Left hindlimb (tissue), 1 donor: ENCODE measurements around the gene SPSB1.

Experiments used
- DNase-seq: peaks from one replicate; pipeline ENCODE4 v3.0.0-alpha.2; 2018

Gene SPSB1

GRCh38 chr1:9302745-9303524 is 10.2 kb downstream of the SPSB1 start:
- DNase-seq = no peak

DNA sequence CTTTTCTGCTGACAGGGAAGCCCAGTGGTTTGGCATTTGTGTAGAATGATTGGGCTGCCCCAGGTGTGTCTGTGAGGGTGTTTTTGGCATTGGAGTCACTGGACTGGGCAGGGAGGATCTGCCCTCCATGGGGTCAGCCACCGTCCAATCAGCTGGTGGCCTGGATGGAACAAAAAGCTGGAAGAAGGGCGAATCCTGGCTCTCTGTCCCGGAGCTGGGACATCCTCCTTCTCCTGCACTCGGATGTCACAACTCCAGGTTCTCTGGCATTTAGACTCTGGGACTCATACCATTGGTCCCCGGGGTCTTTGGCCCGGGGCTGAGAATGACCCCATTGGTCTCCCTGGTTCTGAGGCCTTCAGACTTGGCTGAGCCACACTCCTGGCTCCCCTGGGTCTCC is 11.2 kb downstream of the SPSB1 start:
- no peak for DNase-seq

DNA sequence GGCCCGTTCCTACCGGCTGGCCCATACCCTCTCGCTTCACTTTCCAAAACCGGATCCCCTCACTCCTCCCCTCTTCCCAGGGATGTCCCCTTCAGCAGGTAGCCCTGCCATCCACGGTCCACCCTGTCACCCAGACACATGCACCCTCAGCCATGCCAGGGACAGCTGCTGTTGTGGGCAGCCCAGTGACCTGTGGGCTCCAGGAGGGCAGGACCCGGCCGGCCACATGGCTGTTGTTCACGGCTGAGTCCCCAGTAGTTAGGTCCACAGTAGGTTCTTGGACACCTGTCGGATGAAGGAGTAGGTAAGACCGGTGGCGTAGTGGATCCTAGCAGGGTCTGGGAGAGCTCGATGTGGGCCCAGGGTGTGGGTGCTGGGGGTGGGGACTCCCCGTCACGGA is 12.5 kb downstream of the SPSB1 start:
- DNase-seq = no peak

- DNase-seq = no peak
Measured at GRCh38 chr1:9306006-9306405, 13.3 kb downstream of the SPSB1 start.

DNA sequence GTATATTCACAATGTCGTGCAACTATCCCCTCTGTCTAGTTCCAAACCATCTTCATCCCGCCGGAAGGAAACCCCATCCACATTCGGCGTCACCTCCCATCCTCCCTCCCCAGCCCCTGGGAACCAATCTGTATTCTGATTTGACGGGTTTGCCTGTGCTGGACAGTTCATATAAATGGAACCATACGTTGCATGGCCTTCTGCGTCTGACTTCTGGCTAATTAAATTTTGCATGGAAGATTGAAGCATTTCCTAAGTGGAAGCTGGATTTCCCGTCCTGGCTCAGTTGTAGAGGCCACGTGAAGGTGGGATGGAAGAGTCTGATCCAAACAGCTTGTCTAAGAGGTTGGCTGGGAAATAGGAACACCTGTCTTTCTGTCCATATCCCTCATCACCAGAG is 14.6 kb downstream of the SPSB1 start:
- DNase-seq = no peak

DNA sequence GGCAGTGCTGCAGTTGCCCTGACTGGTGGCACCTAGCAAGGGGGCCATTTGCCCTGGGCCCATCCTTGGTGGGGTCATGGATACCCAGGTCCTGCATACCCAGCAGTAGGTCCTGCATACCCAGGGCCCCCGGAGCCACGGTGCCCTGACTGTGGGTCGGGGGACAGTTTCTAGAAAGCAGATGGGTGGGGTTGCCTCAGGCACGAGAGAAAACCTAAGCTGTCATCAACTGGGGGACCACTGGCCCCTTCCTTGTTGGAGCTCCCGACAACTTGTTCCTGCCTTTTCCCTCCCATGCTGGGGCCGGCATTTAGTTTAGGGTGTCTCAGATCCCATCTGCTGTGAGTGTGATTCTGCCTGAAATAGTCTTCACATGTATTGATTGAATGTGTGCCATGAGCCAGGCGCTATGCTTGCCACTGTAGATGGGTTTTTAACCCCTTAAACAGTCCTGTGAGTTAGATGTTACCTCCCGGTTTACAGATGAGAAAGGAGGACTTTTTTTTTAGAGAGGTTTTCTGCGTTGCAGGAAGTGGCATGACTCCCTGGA is 15.6 kb downstream of the SPSB1 start:
- DNase-seq = no peak

DNA sequence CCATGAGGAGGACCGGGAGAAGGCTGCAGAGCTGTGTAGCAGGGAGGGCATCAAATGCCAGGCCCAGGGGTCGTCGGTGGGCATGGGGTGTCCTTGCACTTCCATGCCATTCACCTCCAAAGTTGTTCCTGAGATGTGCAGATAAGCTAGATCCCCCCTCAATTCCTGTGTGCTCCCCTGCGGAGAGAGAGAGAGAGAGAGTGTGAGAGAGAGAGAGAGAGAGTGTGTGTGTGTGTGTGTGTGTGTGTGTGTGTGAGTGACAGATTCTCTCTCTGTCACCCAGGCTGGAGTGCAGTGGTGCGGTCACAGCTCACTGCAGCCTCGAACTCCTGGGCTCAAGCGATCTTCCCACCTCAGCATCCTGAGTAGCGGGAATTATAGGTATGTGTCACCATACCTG is 16.4 kb downstream of the SPSB1 start:
- DNase-seq = no peak

GRCh38 chr1:9309991-9310390 is 17.3 kb downstream of the SPSB1 start:
- DNase-seq = no peak

DNA sequence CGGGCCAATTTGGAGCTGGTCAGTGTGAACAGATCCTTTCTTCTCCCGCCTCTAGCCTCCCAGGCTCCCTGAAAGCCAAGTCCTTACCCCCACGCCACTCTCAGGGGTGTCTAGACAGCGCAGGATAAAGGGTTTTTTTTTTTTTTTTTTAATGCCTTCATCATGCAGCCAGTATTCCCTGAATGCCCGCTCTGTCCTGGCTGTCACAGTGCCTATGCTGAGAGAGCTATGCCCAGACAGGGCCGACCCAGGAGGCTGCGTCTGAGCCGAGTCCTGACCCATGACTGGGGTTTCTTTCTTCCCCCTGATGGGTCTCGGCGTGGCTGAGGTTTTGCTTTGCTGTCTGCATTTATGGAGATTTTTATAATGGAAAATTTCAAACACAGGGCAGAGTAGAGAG is 18.3 kb downstream of the SPSB1 start:
- DNase-seq = no peak

GRCh38 chr1:9311479-9311878 is 18.8 kb downstream of the SPSB1 start:
- no peak for DNase-seq

DNA sequence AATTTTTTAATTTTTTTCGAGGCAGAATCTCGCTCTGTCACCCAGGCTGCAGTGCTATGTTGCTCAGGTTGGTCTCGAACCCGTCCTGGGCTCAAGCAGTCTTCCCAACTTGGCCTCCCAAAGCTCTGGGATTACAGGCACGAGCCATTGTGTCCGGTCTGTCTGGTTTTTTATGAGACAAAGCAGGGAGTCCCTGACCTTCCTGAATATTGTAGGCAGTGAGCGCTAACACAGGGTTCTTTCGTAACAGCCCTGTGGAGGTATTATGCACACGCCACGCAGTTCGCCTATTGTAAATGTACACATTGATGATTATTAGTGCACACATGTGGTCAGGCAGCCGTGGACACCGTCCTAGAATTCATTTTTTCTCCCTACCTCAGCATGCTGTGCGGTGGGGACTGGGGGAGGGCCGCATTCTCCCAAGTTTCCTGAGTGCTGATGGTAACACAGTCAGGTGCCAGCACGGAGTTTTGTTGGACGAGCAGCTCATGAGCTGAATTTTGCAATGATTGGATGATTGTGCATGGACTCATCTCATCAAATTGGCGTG is 19.6 kb downstream of the SPSB1 start:
- DNase-seq = no peak

GRCh38 chr1:9313576-9313975 is 20.9 kb downstream of the SPSB1 start:
- DNase-seq = no peak

DNA sequence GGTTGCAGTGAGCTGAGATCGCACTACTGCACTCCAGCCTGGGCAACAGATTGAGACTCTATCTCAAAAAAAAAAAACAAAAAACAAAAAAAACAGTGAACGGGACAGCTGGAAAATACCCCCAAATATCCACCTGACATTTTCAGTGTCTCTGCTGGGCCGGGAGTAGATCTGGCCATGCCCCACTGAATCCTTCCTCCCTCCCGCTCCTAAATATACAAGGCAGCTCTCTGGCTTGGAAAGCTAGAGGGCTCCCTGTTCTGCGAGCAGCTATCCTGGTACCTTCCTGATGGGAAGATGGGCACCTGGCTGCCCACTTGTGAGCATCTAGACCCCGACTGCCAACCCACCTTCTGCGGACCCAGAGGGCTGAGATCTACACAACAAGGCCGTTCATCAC is 21.4 kb downstream of the SPSB1 start:
- no peak for DNase-seq

DNA sequence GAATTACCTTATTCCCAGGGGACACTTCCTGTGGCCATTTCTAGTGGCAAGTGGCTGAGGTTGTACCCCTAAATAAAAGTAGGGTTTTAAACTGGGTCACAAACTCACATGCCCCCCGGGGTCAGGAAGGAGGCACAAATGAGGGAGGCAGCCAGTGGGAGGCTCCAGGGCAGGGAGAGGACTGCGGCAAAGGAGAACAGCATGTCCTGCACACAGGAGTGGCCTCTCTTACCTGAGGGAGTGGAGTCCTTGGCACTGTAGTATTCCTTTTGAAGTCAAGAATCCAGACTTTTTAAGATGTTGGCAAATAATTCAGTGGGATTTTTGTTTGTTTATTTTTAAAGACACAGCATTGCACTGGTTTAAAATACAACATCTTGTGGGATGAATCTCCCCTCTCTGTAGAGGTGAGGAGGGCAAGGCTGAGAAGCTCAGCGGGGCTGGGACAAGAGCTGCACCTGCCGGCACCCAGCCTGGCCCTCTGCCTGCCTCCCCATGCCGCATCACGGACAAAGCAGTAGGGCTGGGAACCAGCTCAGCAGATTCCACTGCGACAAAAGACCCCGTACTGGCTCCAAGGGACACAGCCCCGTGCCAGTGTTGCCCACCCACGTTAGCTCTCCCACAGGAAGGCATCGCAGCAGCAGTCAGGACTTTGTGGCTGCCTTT is 22.2 kb downstream of the SPSB1 start:
- DNase-seq = no peak

- no peak for DNase-seq
Measured at GRCh38 chr1:9315411-9316079, 22.9 kb downstream of the SPSB1 start.

- no peak for DNase-seq
Measured at GRCh38 chr1:9316080-9316444, 23.4 kb downstream of the SPSB1 start.

- DNase-seq = no peak
Measured at GRCh38 chr1:9316512-9316911, 23.8 kb downstream of the SPSB1 start.

- DNase-seq = no peak
Measured at GRCh38 chr1:9317072-9317471, 24.4 kb downstream of the SPSB1 start.

DNA sequence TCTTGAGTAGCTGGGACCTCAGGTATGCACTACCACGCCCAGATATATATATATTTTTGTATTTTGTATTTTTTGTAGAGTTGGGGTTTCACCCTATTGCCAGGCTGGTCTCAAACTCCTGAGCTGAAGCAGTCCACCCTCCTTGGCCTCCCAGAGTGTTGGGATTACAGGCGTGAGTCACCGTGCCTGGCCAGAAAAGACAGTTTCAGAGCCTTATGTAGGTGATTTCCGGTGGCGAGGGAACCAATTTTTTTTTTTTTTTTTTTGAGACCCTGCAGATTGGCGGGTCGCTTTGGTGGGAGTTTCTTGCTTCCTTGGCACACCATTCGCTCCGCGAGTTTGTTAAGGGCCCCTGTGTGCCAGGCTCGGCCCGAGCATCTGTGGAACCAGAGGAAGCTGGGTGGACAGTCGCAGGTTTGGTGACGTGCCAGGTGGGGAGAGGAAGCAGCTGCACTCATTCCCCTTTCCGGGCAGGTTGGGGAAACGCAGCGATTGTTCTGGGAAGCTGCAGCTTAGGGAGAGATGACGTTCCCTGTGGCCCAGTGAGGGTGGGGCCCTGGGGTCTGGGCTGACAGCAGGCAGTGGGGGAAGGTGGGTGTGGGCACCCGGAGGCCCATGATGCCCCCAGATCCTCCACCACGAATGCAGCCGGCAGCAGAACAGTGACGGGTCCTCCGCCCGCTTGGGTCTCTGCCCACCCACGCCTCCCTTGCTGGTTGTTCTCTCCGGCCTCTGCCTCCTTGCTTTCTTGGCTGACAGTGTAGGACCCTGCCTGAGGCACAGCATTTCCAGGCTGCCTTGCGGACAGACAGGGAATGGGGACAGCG is 25.1 kb downstream of the SPSB1 start:
- DNase-seq = peak; percentile 75

DNA sequence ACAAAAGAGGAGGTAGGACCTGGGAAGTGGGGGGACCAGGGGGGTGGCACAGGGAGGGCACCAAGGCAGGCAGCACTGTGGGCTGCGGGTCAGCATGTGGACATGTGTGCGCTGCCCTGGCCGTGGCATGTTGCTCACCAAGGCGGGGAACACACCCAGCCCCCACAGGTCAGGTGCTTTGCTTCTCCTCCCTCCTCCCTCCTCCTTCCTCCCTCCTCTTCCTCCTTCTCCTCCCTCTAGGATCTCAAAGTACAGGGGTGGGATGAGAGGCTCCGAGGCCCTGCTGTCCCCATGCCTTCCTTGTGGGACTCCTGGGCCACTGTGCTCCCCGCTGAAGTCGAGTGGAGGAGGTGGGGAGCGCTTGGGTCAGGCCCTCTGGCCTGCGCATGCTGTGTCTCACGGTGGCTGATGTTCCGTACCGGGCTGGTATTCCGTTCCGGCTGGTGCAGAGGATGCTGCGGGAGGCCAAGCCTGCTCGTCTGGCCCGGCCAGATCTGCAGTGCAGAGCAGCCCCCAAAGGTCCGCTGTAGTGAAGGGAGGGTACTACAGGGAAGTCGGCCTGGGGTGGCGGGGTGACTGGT is 26.6 kb downstream of the SPSB1 start:
- DNase-seq = no peak

DNA sequence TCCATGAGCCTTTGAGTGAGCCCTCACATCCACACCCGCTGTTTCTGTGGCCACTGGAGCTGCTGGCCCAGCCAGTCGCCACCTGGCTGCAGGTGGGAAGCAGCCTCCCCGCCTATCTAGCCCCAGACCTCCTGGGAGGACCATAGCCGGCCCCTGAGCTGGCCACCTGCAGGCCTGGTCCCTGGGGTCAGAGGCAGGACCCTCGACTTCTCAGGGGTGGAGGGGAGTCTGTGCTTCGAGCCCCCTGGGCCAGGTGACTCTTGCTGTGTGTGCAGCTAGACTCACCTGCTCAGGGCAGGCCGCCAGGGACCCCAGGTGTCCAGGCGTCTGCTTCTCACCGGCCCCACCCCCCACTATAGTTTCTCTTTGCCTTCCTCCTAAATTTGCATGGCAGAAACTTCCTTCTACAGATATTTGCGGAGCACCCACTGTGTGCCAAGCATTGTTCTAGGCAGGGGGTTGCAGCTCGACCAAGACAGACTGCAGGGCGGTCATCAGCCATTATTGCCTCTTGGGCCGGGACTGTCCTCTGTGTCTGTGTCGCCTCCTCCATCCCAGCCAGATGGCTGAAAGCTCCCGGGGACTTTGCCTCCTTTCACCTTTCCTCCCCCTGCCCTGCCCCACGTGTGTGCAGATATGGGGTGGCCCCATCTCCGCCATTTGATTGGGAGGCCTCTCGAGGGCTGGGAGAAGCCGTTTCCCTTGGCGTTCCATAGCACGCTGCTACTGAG is 27.3 kb downstream of the SPSB1 start:
- DNase-seq = no peak
